SK-N-MC (cell line): ENCODE data around the gene HEMK1.

Experiments
- EZH2 ChIP-seq: fragments of 200-600 bp; sonication (generic); IDR thresholded peaks from one replicate; pipeline ENCODE4 v1.6.1; 2017; ENCODE audit warnings: antibody characterized with exemption
- POLR2AphosphoS5 ChIP-seq: IDR thresholded peaks from 2 replicates; pipeline ENCODE4 v1.6.1; 2012; ENCODE audit warnings: mild to moderate bottlenecking, low read depth, low read length, borderline replicate concordance

GRCh38 chr3:50586763-50587070, 17.4 kb downstream of the HEMK1 start:
- no peak for TF ChIP-seq EZH2
- TF ChIP-seq POLR2AphosphoS5: no peak
